Measurements from ENCODE around the gene IL23A. TPM values are rescaled to one million over a fixed set of nuclear protein-coding genes. Genes with fewer than 3 reads are reported as not detected.

IL23A gene
- polyA plus RNA-seq, 1 of the 3 experiments (the other 2 are of a cell fraction) = 0.46 TPM

- TF ChIP-seq, protein P1, sequence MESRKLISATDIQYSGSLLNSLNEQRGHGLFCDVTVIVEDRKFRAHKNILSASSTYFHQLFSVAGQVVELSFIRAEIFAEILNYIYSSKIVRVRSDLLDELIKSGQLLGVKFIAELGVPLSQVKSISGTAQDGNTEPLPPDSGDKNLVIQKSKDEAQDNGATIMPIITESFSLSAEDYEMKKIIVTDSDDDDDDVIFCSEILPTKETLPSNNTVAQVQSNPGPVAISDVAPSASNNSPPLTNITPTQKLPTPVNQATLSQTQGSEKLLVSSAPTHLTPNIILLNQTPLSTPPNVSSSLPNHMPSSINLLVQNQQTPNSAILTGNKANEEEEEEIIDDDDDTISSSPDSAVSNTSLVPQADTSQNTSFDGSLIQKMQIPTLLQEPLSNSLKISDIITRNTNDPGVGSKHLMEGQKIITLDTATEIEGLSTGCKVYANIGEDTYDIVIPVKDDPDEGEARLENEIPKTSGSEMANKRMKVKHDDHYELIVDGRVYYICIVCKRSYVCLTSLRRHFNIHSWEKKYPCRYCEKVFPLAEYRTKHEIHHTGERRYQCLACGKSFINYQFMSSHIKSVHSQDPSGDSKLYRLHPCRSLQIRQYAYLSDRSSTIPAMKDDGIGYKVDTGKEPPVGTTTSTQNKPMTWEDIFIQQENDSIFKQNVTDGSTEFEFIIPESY (IDR thresholded peaks at IDR 0.05; ENCODE audit: borderline replicate concordance, low read depth) = no peak
- TF ChIP-seq RXRA (IDR thresholded peaks at IDR 0.05; ENCODE audit: borderline replicate concordance, low read depth) (no peak), JUND (IDR thresholded peaks at IDR 0.05) (no peak), GATA2 (CRISPR knock-in tag; IDR thresholded peaks at IDR 0.05) (no peak), MEF2A (IDR thresholded peaks at IDR 0.05; ENCODE audit: borderline replicate concordance, low read depth) (no peak), FOSL2 (IDR thresholded peaks at IDR 0.05; ENCODE audit: borderline replicate concordance, low read depth) (no peak), TEAD4 (IDR thresholded peaks at IDR 0.05; ENCODE audit: borderline replicate concordance, insufficient read depth) (no peak), EP300 (IDR thresholded peaks at IDR 0.05; ENCODE audit: borderline replicate concordance in 1 of 2, low read depth in 1 of 2, low read length in 1 of 2) (no peak), FOXM1 (IDR thresholded peaks at IDR 0.05; ENCODE audit: low read depth) (no peak), YY1 (IDR thresholded peaks at IDR 0.05; ENCODE audit: low read depth) (no peak)
- TF ChIP-seq, protein P2, sequence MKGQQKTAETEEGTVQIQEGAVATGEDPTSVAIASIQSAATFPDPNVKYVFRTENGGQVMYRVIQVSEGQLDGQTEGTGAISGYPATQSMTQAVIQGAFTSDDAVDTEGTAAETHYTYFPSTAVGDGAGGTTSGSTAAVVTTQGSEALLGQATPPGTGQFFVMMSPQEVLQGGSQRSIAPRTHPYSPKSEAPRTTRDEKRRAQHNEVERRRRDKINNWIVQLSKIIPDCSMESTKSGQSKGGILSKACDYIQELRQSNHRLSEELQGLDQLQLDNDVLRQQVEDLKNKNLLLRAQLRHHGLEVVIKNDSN (IDR thresholded peaks at IDR 0.05; ENCODE audit: borderline replicate concordance, low read depth) = no peak
Measured at GRCh38 chr12:56348776-56349175, 10.1 kb downstream of the IL23A start (continued).

DNA sequence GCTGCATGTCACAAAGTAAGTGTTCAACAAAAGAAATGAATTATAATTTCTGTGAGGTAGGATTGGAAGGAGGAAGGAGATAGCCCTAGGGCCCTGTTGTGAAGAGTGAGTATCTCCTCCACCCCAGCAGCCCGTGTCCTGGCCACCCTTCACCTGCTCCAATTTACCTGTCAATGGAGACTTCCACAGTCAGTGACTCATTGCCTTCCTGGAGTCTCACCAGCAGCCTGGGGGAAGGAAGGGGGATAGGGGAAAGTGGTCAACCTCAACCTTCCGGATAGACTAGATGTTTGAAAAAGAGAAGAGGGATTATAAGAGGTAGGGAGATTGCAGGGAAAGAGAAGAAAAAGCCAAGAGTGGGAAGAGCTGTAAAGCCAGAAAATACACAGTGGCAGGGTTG is 12.0 kb downstream of the IL23A start:
- no peak for DNase-seq
- Histone ChIP-seq H3K9me2 (no peaks in the 10 kb centered on the region), H3K9ac (no peak overlapping the region), H3K4me2 (no peak overlapping the region), H3K27ac (ENCODE audit: low read depth in 2 of 2, low read length in 1 of 2) (no peak overlapping the region), H2AFZ (ENCODE audit: low read depth) (no peak overlapping the region), H3K79me2 (ENCODE audit: insufficient read depth) (no peaks in the 10 kb centered on the region), H3K9me3 (no peaks in the 10 kb centered on the region), H3K36me3 (replicated peaks in 1 of 2; ENCODE audit: control insufficient read depth in 1 of 2, insufficient read depth in 2 of 2, low read length in 1 of 2) (peaks cover 68 to 69% of the 10 kb centered on the region in 2 experiments), H4K20me1 (ENCODE audit: insufficient read depth) (no peaks in the 10 kb centered on the region), H3K4me3 (ENCODE audit: low read depth in 2 of 2, low read length in 1 of 2) (no peak overlapping the region), H3K27me3 (ENCODE audit: insufficient read depth) (no peaks in the 10 kb centered on the region), H3F3A (replicated peaks; ENCODE audit: insufficient read depth) (no peaks in the 10 kb centered on the region), H3K4me1 (ENCODE audit: control insufficient read depth in 1 of 2, insufficient read depth in 2 of 2, low read depth in 1 of 2, low read length in 1 of 2) (no peaks in the 10 kb centered on the region)
- ChIA-PET CTCF (interaction anchor here (1.8 kb wide), 1 partner anchor 9 kb away, joined by 7 read pairs; the partner anchor contains the start of gene STAT2), POLR2A (no interaction called here)
- WGBS (ENCODE audit: low lambda C conversion rate) = 84% methylated on average over 2 of the region's 2 CpGs
- no peak for TF ChIP-seq TAF1 (IDR thresholded peaks at IDR 0.05; ENCODE audit: borderline replicate concordance, low read depth, low read length)
- TF ChIP-seq NFIC (IDR thresholded peaks at IDR 0.05; ENCODE audit: borderline replicate concordance) = no peak
- no peak for TF ChIP-seq RXRA (IDR thresholded peaks at IDR 0.05; ENCODE audit: borderline replicate concordance, low read depth)
- TF ChIP-seq CHD2 (IDR thresholded peaks at IDR 0.05; ENCODE audit: low read length, partially characterized antibody) = no peak

Measured in SK-N-SH (cell line).